Ovary (tissue), 9 donors: ENCODE data around the gene ENOX2. TPM values are rescaled to one million over a fixed set of nuclear protein-coding genes. Genes with fewer than 3 reads are reported as not detected.

ENCODE experiments used
- DNase-seq, 5 donors: peaks; one replicate each; pipeline ENCODE4 v3.0.0-alpha.2; 2019 to 2020
- H3K27ac ChIP-seq, 2 donors: fragments of 200-600 bp; one replicate each; pipeline versions ENCODE4 v1.5.1 to v1.8.0; 2019 to 2022
- H3K27me3 ChIP-seq: fragments of 200-600 bp; one replicate; pipeline ENCODE4 v1.8.0; 2022
- H3K36me3 ChIP-seq: fragments of 200-600 bp; sonication (generic); one replicate; pipeline ENCODE4 v1.5.1; 2019
- H3K4me1 ChIP-seq: one replicate; pipeline ENCODE4 v1.8.1; 2013; ENCODE audit warnings: mild to moderate bottlenecking, moderate library complexity; ENCODE audit not compliant: insufficient read depth
- H3K4me3 ChIP-seq: fragments of 200-600 bp; sonication (generic); one replicate; pipeline ENCODE4 v1.5.1; 2017
- H3K9me3 ChIP-seq, 2 donors: fragments of 200-600 bp in 1 of 2; sonication (generic) in 1 of 2; one replicate each; pipeline versions ENCODE4 v1.5.1 to v1.8.1; 2013 to 2019; ENCODE audit warnings: mild to moderate bottlenecking in 1 of 2, moderate library complexity in 1 of 2
- EP300 ChIP-seq: sonication (generic); formaldehyde crosslinking; IDR thresholded peaks from one replicate; pipeline ENCODE4 v1.6.1; 2017; ENCODE audit warnings: antibody characterized with exemption
- POLR2A ChIP-seq: fragments of 450-650 bp; IDR thresholded peaks from one replicate; pipeline ENCODE4 v1.6.1; 2017; ENCODE audit warnings: antibody characterized with exemption, mild to moderate bottlenecking, moderate library complexity
- whole genome bisulfite sequencing, 3 donors: extraction: QIAGEN DNeasy Blood & Tissue Kit in 1 of 3; methylation state at CpG; one replicate each; pipeline versions ENCODE4 v1.1.5 to v1.1.7; 2013 to 2017; 5-methylcytosine and 5-hydroxymethylcytosine counted together
- intact Hi-C, 4 donors: fragments of 100-400 bp; cut with DNase I; formaldehyde crosslinking; loops; one replicate each; pipeline versions ENCODE4 v1.11.0 to v1.15.1; 2022 to 2023
- polyA plus RNA-seq, 2 donors: library from polyadenylated mRNA; stranded (reverse); fragments of 200-250 nt in 1 of 2; fragments of 350-450 nt in 1 of 2; fragmentation: Illumina TruSeq in 1 of 2; extraction: RNeasy Lipid Tissue Mini Kit (QIAGEN cat#74804) in 1 of 2; gene quantifications; one replicate each; pipeline ENCODE4 v1.2.3, GENCODE V29; 2013 to 2014
- total RNA-seq, 7 donors: library from RNA; depleted of rRNA in 2 of 7; stranded (reverse); fragments of >200 nt in 2 of 7; fragmentation: NEBNext Ultra II Directional in 3 of 7; extraction: Animal tissue kit (Norgen Biotek cat#: 25700) in 3 of 7; gene quantifications; one replicate each; pipeline versions ENCODE4 v1.1.0 to v1.2.4, GENCODE V29; 2016 to 2023
- TF ChIP-seq, protein P1 (sequence below), 3 donors: fragments of 450-650 bp in 2 of 3; fragments of 200-600 bp in 1 of 3; IDR thresholded peaks; one replicate each; pipeline versions ENCODE4 v1.5.1 to v1.8.0; 2016 to 2022; ENCODE audit warnings: antibody characterized with exemption in 3 of 3, mild to moderate bottlenecking in 1 of 3
- donor health status: DM: no; HTN: no; CAD: no; lungs with moderate emphysema.
- donor health status: DM: no; HTN: no; CAD: no.
- donor health status: Bipolar disorder and iron deficiency.
- donor health status: DM: yes; HTN: yes; CAD: no.
- donor health status: DM: no; HTN: no; CAD: no.
- donor health status: DM: yes; HTN: yes; CAD: no.

ENOX2 gene
- total and polyA plus RNA-seq, 9 donors: 5.4 to 17.8 (median 13.1) TPM

DNA sequence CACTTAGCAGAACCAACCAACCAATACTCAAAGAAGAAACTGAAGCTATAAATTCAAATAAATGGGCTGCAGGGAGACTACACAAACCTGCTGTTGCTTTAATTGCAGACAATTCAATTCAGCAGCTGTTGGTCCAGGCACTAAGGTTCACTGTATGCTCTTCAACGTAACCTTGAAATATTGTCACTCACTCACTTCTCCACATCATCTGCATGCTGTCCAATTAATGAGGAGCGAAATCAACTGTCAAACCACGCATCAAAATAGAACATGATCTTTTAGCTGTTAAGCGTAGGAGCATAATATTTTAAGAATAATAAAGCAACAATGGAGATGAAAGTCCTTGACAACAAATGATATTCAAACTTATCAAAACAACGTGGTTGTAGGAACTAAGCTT is 17.0 kb downstream of the ENOX2 start:
- H3K36me3 ChIP-seq: no peaks in the 10 kb centered on the region
- H3K27me3 ChIP-seq: no peaks in the 10 kb centered on the region
- no peak for DNase-seq
- H3K27ac ChIP-seq: no peak overlapping the region
- H3K4me3 ChIP-seq: no peak overlapping the region
- H3K4me1 ChIP-seq: no peaks in the 10 kb centered on the region
- intact Hi-C loops: no loop called here
- no peaks in the 10 kb centered on the region for H3K9me3 ChIP-seq
- TF ChIP-seq, protein P1, sequence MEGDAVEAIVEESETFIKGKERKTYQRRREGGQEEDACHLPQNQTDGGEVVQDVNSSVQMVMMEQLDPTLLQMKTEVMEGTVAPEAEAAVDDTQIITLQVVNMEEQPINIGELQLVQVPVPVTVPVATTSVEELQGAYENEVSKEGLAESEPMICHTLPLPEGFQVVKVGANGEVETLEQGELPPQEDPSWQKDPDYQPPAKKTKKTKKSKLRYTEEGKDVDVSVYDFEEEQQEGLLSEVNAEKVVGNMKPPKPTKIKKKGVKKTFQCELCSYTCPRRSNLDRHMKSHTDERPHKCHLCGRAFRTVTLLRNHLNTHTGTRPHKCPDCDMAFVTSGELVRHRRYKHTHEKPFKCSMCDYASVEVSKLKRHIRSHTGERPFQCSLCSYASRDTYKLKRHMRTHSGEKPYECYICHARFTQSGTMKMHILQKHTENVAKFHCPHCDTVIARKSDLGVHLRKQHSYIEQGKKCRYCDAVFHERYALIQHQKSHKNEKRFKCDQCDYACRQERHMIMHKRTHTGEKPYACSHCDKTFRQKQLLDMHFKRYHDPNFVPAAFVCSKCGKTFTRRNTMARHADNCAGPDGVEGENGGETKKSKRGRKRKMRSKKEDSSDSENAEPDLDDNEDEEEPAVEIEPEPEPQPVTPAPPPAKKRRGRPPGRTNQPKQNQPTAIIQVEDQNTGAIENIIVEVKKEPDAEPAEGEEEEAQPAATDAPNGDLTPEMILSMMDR (IDR thresholded peaks at IDR 0.05): no peak
- TF ChIP-seq EP300 (no peak), POLR2A (no peak)
- WGBS, 3 donors: 25 to 41% (median 26%) methylated on average over 5 of the region's 5 CpGs

DNA sequence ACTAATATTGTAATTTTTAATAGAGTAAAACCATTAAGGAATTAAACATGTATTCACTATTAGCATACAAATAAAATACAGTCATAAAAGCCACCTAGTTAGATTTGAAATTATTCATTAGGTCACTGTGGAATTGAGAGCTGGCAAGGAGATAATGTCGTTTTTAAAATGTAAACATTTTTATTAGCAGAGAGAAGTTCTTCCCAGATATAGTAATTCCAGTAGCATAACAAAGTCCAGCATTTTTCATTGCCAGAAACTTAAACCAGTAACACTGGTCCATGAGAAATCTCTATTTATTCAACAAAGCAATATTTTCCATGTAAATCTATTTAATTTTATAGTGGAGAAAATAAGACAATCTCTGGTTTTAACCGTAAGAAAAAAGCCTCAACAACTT is 17.5 kb downstream of the ENOX2 start:
- WGBS, 3 donors: 17 to 29% (median 21%) methylated on average over 2 of the region's 2 CpGs
- no peak for DNase-seq
- intact Hi-C loops: no loop called here
- H3K27ac ChIP-seq: no peak overlapping the region
- no peaks in the 10 kb centered on the region for H3K4me1 ChIP-seq
- no peaks in the 10 kb centered on the region for H3K36me3 ChIP-seq
- no peaks in the 10 kb centered on the region for H3K9me3 ChIP-seq
- H3K27me3 ChIP-seq: no peaks in the 10 kb centered on the region
- TF ChIP-seq POLR2A (no peak), EP300 (no peak)
- TF ChIP-seq, protein P1 (IDR thresholded peaks at IDR 0.05): no peak
- no peak overlapping the region for H3K4me3 ChIP-seq

DNA sequence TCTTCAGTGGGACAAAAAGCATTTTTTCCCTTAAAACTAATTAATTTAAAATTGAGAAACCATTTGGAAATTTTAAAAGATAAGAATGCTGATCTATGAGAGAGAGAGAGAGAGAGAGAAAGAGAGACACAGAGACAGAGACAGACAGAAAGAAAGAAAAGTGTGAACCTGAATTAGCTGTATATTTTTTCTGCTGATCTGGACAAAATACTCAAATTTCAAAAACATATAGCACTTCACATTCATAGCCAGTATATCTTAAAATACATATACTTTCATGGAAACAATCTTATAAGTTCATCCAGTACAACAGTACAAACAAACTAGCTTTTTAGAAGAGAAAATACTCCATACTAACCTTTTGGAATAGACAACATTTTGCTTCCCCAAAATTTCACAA is 18.4 kb downstream of the ENOX2 start:
- Histone ChIP-seq H3K27ac (no peak overlapping the region), H3K36me3 (no peaks in the 10 kb centered on the region), H3K4me1 (no peaks in the 10 kb centered on the region), H3K27me3 (no peaks in the 10 kb centered on the region), H3K9me3 (no peaks in the 10 kb centered on the region), H3K4me3 (no peak overlapping the region)
- no peak for DNase-seq
- intact Hi-C loops: no loop called here
- TF ChIP-seq POLR2A: no peak
- no peak for TF ChIP-seq EP300
- TF ChIP-seq, protein P1 (IDR thresholded peaks at IDR 0.05): no peak

DNA sequence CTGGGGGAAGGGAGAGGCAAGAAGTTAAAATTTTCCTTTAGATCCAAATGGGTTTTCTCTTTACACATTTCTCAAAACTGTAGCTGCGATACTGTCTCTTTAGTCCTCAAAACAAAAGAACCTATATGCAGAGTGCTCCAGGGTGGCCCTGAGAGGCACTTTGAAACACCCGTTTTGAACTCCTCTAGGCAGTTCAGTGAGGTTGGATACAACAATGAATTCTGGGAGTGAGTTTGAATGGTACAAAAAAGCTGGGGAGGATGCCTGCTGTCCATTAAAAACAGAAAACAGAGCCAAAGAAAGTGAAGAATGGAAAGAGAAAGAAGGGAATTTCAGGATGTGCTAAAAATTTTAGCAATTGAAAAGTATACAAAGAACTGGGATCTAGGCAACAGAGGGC is 23.1 kb downstream of the ENOX2 start:
- Histone ChIP-seq H3K9me3 (no peaks in the 10 kb centered on the region), H3K36me3 (no peaks in the 10 kb centered on the region), H3K4me1 (no peaks in the 10 kb centered on the region), H3K27me3 (no peaks in the 10 kb centered on the region), H3K4me3 (no peak overlapping the region), H3K27ac (no peak overlapping the region)
- intact Hi-C loops: no loop called here
- no peak for TF ChIP-seq POLR2A
- TF ChIP-seq, protein P1 (IDR thresholded peaks at IDR 0.05): no peak
- TF ChIP-seq EP300: no peak
- WGBS, 3 donors: 62 to 66% (median 65%) methylated on average over 2 of the region's 2 CpGs
- no peak for DNase-seq
